HUES6 (cell line): ENCODE results near the gene ALKAL2.

Source experiments
- H3K27ac ChIP-seq: 2 replicates; pipeline ENCODE4 v1.7.0; 2013; ENCODE audit warnings: low read depth, mild to moderate bottlenecking, low read length, inconsistent platforms
- H3K27me3 ChIP-seq: 2 replicates; pipeline ENCODE4 v1.6.1; 2013; ENCODE audit warnings: low read length; ENCODE audit not compliant: control insufficient read depth, insufficient read depth
- H3K36me3 ChIP-seq: 2 replicates; pipeline ENCODE4 v1.6.1; 2013; ENCODE audit warnings: low read length; ENCODE audit not compliant: control insufficient read depth, insufficient read depth
- H3K4me1 ChIP-seq: 2 replicates; pipeline ENCODE4 v1.6.1; 2013; ENCODE audit warnings: low read length; ENCODE audit not compliant: control insufficient read depth, insufficient read depth
- H3K4me3 ChIP-seq: 2 replicates; pipeline ENCODE4 v1.5.1; 2013; ENCODE audit warnings: low read depth, low read length
- H3K9ac ChIP-seq: one replicate; pipeline ENCODE4 v1.6.1; 2013; ENCODE audit warnings: mild to moderate bottlenecking, low read length
- H3K9me3 ChIP-seq: 2 replicates; pipeline ENCODE4 v1.6.1; 2013; ENCODE audit warnings: low read depth, low read length; ENCODE audit not compliant: control insufficient read depth, insufficient read depth

The ALKAL2 gene

DNA sequence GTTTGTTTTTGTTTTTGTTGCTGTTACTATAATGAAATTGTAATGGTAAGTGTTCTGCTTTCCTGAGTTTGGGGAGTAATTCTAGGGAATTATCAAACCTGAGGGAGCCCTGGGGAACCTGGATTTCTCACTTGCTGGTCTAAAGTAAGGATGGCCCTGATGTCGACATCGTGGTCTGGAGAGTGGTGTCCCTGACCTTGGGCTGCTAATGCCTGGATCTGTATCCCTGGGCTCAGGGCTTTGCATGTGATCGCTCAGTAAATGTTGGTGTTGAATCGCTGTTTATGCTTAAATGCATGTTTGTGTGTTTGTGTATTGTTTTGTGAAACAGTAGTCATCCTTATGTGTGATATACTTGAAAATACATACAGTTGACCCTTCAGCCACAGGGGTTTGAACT lies 17.0 kb downstream of the ALKAL2 start:
- H3K9ac ChIP-seq, result no peak overlapping the region
- no peaks in the 10 kb centered on the region for H3K27me3 ChIP-seq
- peaks cover 31% of the 10 kb centered on the region for H3K36me3 ChIP-seq
- no peak overlapping the region for H3K4me3 ChIP-seq
- peaks cover 6% of the 10 kb centered on the region; the same call in 1 of the 2 replicates for H3K4me1 ChIP-seq
- no peak overlapping the region for H3K27ac ChIP-seq
- no peaks in the 10 kb centered on the region for H3K9me3 ChIP-seq

GRCh38 chr2:269356-270030 lies 18.4 kb downstream of the ALKAL2 start:
- H3K9ac ChIP-seq, result no peak overlapping the region
- H3K4me3 ChIP-seq, result no peak overlapping the region
- H3K9me3 ChIP-seq, result no peaks in the 10 kb centered on the region
- no peaks in the 10 kb centered on the region for H3K27me3 ChIP-seq
- peaks cover 25% of the 10 kb centered on the region for H3K36me3 ChIP-seq
- no peak overlapping the region for H3K27ac ChIP-seq
- peaks cover 6% of the 10 kb centered on the region; the same call in 1 of the 2 replicates for H3K4me1 ChIP-seq

DNA sequence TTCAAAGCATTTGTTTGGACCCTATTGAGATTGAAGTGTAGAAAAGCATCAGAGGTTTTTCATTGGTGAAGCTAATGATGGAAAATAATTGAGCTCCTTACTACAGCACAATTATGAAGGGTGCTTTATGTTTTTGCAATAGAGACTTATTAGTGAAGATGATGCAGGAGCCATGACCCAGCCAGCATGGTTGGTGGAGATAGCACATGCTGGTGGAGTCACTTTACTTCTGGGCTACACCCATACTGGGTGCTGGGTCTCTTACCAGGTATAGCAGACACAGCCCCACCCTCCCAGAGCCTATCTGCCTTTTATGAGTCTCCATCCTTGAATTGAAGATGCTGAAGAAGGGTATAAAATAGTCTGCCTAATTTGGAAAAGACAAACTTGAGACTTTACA lies 19.6 kb downstream of the ALKAL2 start:
- H3K27ac ChIP-seq, result no peak overlapping the region
- peaks cover 8% of the 10 kb centered on the region; the same call in 1 of the 2 replicates for H3K27me3 ChIP-seq
- H3K36me3 ChIP-seq, result peaks cover 21% of the 10 kb centered on the region
- no peak overlapping the region for H3K9ac ChIP-seq
- H3K4me3 ChIP-seq, result no peak overlapping the region
- H3K4me1 ChIP-seq, result peaks cover 6% of the 10 kb centered on the region; the same call in 1 of the 2 replicates
- no peaks in the 10 kb centered on the region for H3K9me3 ChIP-seq

DNA sequence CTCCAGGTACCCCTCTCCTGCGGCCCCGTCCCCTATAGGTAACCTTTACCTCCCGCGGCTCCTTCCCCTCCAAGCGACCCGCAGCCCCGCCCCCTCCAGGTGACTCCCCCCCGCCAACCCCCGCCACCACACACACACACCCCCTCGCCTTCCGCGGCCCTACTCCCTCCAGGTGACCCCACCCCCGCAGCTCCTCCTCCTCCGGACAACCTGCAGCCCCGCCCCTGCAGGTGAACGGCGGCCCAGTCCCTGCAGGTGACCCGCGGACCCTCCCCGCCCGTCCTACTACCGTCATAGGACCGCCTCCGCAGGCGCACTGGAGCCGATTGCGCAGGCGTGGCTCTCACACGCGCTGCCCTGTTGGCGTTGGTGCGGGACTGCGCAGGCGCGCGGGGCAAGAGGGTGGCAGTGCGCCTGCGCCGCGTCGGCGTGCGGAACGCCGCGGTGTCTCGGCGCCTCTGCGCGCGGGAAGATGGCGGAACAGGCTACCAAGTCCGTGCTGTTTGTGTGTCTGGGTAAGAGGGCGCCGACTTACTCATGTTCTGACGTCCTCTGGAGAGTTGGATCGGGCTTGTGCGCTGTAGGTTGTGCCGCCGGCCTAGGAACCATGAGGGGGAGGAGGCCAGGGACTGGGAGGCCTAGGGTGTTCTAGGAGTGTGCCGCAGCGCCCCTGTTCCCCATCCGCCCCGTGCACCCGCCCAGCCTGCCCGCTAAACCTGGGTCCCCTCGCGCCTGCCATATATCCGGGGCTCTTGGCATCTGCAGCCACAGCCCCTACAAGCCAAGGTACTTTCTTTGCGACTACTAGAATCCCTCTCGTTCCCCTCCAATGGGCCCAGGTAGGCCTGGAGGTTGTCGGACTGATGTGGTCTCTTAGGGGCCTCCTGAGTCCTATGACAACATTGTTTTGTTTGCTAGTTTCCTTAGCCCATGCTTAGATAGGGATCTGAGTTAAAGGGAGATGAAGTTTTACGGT lies 23.1 kb downstream of the ALKAL2 start, which contains the start of gene ACP1:
Gene ACP1, plus strand, starts transcription at position 455 of the 976 bp plus-strand sequence. Its CDS starts 18 bp downstream, at position 473.
- H3K9me3 ChIP-seq, result 0 out of 2 replicates have a peak, but pooled peaks cover 2% of the 10 kb centered on the region
- peak within 1 kb of the TSS; percentile 95 for H3K4me3 ChIP-seq
- peaks cover 3% of the 10 kb centered on the region for H3K36me3 ChIP-seq
- H3K4me1 ChIP-seq, result peaks cover 11% of the 10 kb centered on the region
- H3K9ac ChIP-seq, result peak within 1 kb of the TSS; percentile 97
- peaks cover 14% of the 10 kb centered on the region for H3K27me3 ChIP-seq
- H3K27ac ChIP-seq, result peak within 1 kb of the TSS; percentile 81

DNA sequence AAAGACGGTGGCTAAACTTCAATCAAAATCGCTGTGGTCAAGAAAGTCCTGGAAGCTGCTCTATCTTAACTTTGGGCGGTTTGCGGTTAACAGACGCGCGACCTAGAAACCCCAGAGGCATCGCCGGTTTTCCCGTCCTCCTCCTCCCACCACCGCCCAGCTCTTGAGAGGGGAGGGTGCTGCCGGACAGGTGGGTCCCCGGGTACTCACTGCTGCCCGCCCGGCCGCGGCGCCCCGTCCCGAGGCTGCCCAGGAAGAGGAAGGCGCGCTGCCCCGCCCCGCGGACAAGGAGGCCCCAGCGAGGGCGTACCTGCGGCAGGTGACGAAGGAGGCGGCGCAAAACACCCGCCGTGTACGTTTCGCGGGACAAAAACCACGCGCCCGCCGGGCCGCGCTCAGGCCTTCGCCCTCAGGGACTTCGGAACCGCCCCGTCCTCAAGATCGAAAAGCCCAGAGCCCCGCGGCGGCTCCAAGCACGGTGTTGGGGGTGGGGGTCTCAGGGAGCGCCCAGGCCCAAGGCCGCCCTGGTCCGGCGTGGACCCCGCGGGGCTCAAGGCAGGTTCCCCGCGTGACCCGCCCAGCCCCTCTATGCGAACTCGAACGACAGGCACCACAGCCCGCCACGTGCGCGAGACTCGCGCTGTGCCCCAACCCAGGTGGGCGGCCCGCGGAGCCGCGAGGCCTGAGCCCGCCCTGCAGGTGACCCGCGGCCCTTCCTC lies 24.0 kb downstream of the ALKAL2 start, which contains the start of gene SH3YL1:
Gene SH3YL1, minus strand, starts transcription at position 259 of the 719 bp plus-strand sequence. Its CDS starts 48 bp downstream, at position 211.
- Histone ChIP-seq H3K4me3 (peak within 1 kb of the TSS; percentile 95), H3K9ac (peak within 1 kb of the TSS; percentile 97), H3K27me3 (peaks cover 14% of the 10 kb centered on the region), H3K27ac (peak within 1 kb of the TSS; percentile 81), H3K9me3 (peaks cover 5% of the 10 kb centered on the region; the same call in 1 of the 2 replicates), H3K36me3 (peaks cover 3% of the 10 kb centered on the region), H3K4me1 (peaks cover 11% of the 10 kb centered on the region)

DNA sequence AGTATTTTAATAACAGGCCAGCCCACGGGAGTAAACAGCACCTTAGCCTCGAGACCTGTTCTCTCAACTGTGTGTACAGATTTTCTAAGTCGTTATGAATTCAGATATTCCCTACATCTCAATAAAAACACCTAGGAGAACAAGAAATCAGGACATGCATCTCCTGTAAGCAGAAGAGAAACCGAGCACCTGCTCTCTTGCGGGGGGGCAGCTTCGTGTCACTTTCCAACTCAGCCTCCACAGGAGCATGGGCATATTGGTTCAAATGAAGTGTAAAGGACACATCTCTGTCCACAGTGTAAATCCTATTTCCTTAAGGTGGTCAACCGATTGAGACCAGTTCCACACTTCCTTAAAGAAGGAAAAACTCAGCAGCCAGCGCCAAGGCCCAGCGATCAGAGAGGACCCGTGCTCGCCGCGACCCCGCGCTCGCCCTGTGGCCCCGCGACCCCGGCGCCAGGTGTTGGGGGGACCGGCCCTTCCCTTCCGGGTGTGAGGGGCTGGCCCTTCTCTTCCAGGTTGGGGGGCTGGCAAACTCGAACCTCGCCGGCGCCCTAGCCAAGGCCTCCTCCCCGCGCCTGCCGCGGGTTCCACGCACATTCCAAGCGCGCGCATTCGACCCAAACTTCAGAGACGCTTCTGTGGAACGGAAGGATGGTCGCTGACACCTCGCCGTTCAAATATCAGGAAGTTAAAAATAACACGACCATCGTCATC lies 24.7 kb downstream of the ALKAL2 start:
- Histone ChIP-seq H3K36me3 (peaks cover 6% of the 10 kb centered on the region), H3K4me3 (peak overlapping the region; percentile 95), H3K27me3 (peaks cover 14% of the 10 kb centered on the region), H3K4me1 (peaks cover 11% of the 10 kb centered on the region), H3K9me3 (peaks cover 9% of the 10 kb centered on the region), H3K9ac (peak overlapping the region; percentile 66), H3K27ac (no peak overlapping the region)

GRCh38 chr2:262117-262516 lies 25.8 kb downstream of the ALKAL2 start:
- peaks cover 11% of the 10 kb centered on the region for H3K4me1 ChIP-seq
- peaks cover 6% of the 10 kb centered on the region for H3K36me3 ChIP-seq
- H3K4me3 ChIP-seq, result no peak overlapping the region
- peaks cover 14% of the 10 kb centered on the region for H3K27me3 ChIP-seq
- no peak overlapping the region for H3K27ac ChIP-seq
- peaks cover 20% of the 10 kb centered on the region for H3K9me3 ChIP-seq
- H3K9ac ChIP-seq, result no peak overlapping the region

DNA sequence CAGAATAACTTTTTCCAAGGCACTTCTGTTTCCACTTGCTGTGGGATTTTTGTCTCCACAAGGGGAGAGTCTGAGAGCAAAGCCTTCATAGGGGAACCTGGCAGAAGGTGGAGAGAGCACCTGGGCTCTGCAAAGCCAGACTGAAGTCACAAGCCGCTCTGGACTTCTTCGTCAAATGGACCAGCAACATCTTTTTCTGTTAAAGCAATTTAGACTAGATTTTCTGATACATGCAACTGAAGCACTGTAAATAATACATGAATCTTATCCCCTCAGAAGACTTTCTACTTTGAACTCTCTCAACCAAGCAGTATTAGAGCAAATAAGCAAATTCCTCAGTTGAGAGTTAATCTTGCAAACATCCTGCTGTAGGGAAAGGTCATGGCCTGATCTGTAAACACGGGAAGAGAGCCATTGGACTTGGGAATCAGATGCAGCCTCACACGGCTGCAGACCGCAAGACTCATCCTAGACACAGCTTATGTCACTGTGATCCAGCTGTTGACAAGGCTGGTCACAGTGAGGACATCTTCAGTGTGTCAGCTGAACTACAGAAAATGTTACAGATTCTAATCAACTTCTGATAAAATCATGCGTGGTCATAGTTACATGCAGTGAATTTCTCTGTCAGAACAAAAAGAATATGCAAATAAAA lies 27.3 kb downstream of the ALKAL2 start:
- Histone ChIP-seq H3K4me1 (peaks cover 5% of the 10 kb centered on the region; the same call in 1 of the 2 replicates), H3K27ac (no peak overlapping the region), H3K27me3 (peaks cover 14% of the 10 kb centered on the region), H3K9ac (no peak overlapping the region), H3K4me3 (no peak overlapping the region), H3K9me3 (peaks cover 21% of the 10 kb centered on the region), H3K36me3 (peaks cover 6% of the 10 kb centered on the region; the same call in 1 of the 2 replicates)

DNA sequence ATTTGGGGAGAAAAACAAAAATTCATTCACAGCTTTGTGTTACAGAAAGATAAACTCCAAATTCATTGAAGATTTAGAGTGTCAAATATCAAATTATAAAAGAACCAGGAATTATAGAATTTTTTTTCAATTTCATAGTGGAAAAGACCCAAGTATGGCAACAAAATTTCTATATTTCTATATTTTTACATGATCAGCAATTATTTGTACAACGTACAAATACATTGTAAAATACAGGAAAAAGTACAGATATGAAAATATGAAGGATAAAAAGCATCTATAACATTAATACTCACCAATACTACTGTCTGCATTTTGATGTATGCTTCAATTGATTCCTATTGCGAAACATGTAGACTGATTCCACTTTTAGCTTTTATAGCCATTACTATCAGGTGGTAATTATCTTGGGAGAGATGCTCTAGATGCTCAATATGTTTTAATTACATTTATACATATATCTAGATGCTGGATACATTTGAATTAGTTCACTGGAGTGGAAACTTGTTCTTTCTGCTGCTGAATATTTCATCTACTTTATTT lies 28.0 kb downstream of the ALKAL2 start:
- Histone ChIP-seq H3K9me3 (peaks cover 21% of the 10 kb centered on the region), H3K4me3 (no peak overlapping the region), H3K9ac (no peak overlapping the region), H3K27ac (no peak overlapping the region), H3K27me3 (peaks cover 14% of the 10 kb centered on the region), H3K4me1 (peaks cover 5% of the 10 kb centered on the region; the same call in 1 of the 2 replicates), H3K36me3 (peaks cover 6% of the 10 kb centered on the region; the same call in 1 of the 2 replicates)
